Stimulated activated CD8-positive, alpha-beta memory T cell treated with anti-CD3 and anti-CD28 coated beads, Interleukin-2, amount 100 ng/mL, for 1 hour (primary cell): ENCODE data around the gene ACCS.

ENCODE experiments used
- DNase-seq, 2 donors: peaks; one replicate each; pipeline ENCODE4 v3.0.0-alpha.2; 2020; ENCODE audit warnings: low read depth in 2 of 2

The ACCS gene

DNA sequence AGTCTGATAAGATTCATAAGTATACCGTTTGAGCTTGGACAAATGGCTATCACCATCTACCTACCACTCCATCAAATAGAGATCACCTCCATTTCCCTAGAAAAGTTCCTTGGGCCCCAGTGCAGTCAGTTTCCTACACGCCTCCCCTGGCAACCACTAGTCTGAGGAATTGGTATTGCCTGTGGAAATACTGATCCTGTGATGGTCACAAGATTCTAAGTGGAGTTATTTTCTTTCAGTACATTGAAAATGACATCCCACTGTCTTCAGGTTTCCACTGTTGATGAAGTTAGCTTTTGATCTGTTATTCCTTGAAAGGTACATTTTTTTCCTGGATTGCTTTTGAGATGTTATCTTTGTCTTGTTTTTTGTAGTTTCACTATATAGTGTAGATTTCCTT lies 22.9 kb upstream of the ACCS start:
- DNase-seq, result no peak

DNA sequence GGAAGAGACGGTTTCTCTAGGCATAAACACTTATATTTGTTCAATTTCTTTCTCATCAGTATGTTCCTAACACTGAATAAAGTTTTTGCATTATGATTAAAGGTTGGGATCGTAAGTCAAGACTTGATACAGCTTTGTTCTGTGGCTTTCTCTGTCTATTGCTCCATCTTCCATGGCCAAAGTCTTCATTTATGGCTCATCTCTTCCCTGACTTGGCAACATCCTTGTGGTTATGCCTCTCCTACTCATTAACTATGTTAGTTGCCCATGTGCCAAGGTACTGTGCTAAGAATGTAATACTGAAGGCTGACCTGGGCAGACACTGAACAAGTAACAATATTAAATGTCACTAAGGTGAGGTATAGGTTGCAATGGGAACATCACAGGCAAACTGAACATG lies 19.9 kb upstream of the ACCS start:
- DNase-seq, result no peak

DNA sequence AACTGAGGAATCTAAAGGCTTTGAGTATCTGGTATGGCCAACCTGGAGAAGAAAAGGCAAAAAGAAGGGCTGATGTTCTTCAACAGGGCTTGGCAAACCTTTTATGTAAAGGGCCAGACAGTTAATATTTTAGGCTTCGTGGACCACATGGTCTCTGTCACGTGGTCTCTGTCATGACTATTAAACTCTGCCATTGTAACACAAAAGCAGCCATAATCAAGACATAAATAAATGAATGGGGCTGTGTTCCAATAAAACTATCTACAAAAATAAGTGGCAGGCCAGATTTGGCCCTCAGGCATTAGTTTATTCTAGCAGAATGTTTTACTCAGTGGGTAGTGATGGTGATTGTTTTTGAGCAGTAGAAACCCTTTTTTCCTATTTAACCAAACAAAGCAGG lies 18.8 kb upstream of the ACCS start:
- no peak for DNase-seq

DNA sequence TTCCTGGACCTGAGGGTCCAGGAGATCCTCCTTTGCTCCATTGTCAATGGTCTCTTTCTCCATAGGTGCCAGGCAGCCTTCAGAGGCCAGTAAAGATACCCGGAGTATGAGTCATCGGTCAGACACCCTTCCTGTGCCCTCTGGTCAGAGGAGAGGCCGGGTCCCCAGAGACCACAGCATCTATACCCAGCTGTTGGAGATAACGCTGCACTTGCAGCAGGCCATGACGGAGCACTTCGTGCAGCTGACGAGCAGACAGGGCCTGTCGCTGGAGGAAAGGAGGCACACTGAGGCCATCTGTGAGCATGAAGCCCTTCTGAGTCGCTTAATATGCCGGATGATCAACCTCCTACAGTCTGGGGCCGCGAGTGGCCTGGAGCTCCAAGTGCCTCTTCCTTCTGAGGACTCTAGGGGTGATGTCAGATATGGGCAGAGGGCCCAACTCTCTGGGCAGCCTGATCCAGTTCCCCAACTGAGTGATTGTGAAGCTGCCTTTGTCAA lies 18.1 kb upstream of the ACCS start, which contains the start of gene ACCSL:
ACCSL (plus strand) TSS at position 51 of the 501 bp plus-strand sequence; CDS start at position 107, 56 bp downstream.
- no peak for DNase-seq

DNA sequence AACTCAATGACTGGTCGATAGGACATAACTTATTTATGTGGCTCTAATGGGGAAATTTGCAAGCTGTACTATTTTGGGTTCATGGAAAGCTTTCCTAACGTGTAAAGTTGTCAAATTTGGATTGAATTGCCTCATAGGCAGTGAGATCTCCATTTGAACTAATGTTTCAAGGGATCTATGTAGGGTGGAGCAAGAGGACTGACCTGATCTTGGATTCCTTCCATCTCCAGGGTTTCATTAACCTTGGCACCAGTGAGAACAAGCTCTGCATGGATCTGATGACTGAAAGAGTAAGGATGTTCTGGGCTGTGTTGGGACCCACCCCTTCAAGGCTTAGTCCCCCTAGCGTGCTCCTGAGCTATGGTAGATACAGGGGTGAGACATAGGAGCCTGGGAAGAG lies 16.2 kb upstream of the ACCS start:
- no peak for DNase-seq

DNA sequence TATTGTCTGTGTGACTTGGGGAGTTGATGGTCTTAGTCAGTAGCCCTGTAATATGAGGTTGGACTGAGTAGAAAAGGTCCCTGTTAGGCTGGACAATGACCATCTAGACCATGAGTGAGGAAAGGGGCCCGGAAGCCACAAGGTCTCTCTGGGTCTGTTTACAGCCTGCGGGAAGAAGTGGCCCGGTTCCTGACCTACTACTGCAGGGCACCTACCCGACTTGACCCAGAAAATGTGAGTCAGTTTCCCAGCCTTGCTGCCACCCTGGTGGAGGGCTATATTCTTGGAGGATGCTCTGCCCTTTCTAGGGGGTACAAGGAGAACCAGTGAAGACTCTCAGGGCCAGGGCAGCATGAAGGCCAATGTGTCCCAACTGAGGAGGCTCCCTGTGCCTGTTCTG lies 14.9 kb upstream of the ACCS start:
- no peak for DNase-seq

DNA sequence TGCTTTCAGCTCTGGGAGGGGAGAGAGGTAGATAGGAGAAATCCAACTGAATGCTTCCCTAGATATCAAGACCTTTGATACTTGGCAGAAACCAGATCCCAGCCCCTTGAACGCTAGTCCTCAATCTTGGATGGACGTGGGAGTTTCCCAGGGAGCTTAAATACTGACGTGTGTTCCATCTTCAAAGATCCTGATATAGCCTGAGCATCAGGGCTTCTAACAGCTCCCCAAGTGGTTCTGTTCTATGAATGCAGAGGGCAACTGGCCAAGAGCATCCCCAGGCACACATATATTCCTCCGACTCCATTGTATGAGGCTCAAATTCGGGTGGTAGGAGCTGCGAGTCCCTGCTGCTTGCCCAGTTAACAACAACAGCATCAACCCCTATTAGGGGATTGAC lies 8.7 kb upstream of the ACCS start:
- DNase-seq, result no peak

DNA sequence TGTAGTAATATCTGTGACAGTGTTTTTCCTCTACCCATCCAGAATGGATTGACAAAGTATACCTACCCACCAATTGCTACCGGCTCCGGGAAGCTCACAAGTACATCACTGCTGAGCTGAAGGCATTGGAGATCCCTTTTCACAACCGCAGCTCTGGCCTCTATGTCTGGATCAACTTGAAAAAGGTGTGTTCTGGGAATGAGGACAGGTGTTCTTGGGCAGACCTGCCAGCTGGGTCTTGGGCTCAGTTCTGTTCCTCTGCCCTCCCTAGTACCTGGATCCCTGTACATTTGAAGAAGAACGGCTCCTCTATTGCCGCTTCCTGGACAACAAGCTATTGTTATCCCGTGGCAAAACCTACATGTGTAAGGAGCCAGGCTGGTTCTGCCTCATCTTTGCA lies 7.8 kb upstream of the ACCS start:
- DNase-seq, result no peak

DNA sequence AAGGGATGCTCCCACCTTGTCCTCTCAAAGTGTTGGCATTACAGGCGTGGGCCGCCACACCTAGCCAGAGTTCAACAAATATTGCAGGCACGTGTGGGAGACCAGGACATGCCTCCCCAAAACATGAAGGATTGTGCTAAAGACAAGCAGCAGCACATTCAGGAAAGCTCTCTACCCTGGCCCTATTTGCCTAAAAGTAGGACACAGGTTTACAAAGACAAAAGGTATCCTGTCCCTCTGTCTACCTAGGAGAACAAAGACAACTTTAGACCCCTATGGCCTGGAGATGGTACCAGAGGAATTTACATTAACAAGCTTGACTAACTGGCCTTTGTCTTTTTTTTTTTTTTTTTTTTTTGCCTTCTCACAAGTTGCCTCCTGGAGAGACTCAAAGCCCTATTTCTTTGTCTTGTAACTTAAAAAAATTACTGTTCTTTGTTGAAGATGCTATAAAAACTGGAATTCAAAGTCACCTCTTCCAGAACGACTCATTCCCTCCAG lies 859 bp upstream of the ACCS start:
- no peak for DNase-seq

DNA sequence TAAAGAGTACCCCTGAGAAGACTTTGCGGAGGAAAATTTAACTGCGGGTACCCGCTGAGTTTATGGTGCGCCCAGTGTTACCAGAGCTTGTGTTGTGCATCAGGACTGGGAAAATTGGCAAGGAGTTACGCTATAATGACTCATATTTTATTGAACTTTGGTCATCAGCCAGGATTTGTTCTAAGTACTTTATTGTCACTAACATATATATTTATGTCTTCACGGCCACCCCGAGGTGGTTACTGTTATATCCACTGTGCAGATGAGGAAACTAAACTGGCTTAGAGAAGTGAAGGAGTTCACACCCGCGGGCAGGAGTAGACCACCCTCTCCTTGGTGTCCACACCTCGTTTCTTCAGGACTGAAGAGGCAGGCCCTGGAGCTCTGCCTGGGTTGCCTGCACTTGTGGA lies 667 bp downstream of the ACCS start:
- no peak for DNase-seq

DNA sequence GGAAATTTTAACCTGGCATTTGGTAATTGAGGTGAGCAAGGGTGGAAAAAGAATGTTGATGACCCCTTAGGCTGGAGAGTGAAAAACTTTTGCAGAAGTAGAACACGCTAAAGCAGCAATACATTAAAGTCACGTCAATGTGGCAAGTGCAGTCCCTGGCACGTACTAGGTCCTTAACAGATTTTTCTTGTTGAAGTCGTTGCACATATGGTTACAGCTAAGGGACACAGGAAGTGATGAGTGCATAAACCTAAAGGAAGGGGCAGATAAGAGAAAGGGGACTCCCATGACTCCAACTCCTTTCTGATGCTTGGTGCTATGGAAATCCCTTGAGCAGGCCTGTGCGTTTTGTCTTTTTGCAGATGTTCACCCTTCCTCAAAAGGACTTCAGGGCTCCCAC lies 1.2 kb downstream of the ACCS start:
- DNase-seq, result no peak

DNA sequence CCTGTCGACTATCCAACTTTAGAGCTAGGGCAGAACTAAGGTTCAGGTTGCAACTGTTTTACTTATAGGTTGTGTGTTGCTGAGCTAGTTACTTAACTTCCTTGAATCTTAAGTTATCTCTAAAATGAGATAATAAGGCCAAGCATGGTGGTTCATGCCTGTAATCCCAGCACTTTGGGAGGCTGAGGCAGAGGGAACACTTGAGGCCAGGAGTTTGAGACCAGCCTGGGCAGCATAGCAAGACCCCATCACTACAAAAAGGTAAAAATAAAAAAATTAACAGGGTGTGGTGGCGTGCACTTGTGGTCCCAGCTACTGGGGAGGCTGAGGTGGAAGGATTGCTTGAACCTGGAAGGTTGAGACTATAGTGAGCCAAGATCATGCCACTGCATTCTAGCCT lies 2.1 kb downstream of the ACCS start:
- no peak for DNase-seq

DNA sequence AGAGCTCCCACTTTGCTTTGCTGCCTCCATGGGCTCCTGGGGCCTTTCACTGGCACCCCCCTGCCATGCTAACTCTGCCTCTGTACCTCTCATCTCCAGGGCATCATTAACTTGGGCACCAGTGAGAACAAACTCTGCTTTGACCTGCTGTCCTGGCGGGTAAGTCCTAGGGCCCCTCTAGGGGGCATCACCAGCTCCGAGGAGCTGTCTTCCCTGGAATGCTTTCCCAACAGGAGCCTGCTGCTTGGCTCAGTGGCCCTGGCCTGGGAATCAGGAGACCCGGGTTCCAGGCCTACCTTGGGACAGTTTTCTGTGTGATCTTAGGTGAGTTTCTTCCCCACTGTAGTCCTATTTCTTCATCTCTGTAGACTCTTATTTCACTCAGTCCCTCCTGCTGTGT lies 5.1 kb downstream of the ACCS start:
- no peak for DNase-seq

DNA sequence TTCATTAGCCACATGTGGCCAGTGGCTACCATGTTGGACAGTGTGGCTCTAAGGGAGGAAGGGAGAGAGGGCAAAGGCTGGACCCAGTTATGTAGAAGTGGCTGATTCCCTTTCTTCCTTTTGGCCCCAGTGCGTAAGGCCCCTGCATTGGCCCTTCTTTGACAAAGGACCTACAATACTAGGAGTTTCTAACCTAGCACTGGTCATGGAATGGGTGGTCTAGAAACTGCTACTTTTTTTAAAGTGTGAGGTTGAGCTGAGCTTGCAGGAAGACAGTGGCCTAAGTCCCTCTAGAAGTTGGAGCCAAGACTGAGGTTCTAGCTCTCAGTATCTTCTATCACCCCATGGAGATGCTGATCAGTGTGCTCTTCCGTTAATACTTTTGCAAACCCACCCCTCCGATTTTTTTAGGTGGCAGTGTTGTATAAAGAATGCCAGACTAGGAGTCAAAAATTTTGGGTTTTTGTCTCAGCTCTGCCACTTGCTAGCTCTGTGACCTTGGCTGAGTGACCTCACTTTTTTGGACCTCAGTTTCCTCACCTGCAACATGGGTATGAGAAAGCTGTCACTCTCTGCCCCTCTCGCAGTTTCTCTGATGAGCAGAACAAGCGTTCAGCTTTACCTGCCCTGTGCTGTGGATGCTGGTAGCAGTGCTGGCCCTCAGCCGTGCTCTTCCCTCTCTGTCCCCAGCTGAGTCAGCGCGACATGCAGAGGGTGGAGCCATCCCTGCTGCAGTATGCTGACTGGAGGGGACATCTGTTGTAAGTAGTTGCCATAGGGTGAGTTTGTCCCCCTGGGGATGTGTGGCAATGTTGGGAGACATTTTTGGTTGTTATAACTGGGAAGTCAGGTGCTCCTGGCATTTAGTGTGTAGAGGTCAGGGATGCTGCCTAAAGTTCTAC lies 6.9 kb downstream of the ACCS start:
- no peak for DNase-seq

DNA sequence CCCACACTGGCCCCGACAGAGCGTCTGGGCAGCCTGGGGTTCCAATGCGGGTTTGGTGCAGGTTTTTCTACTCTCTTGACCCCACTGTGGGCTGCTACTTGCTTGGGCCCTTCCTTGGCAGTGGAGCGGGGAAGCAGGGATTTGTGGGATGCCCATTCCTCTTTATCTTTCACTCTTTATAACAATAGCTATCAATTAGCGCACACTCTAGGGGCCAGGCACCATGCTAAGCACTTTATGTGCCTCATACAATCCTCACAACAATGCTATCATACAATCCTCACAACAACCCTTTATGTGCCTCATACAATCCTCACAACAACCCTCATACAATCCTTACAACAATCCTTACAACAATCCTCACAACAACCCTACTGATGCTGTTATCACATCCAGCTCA lies 12.7 kb downstream of the ACCS start:
- no peak for DNase-seq

DNA sequence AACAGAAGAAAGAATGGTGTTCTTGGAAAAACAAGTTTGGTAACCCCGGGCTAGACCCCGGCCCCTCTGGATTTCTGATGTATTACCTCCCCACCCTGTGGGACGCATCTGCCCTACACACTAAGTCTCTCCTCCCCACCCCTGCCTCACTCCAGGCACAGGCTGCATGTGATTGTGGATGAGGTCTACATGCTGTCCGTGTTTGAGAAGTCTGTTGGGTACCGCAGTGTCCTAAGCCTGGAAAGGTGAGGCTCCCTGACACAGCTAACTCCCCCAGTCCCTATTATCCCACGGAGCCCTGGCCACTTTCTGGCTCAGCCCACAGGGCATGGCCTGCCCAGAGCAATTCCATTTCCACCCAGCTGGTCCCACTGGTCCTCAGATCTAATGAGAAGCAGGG lies 13.3 kb downstream of the ACCS start:
- DNase-seq, result no peak

DNA sequence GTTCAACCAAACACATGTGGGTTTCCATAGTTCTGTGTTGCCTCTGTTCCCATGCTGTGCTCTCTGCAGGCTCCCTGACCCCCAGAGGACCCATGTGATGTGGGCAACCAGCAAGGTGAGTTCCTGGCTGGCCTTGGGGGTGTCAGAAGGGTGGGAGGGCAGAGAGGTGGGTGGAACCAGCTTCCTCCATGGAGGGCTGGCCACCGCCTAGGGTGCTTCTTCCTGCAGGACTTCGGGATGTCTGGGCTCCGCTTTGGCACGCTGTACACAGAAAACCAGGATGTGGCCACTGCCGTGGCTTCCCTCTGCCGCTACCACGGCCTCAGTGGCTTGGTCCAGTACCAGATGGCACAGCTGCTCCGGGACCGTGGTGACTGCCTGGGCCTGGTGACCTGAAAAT lies 14.9 kb downstream of the ACCS start:
- DNase-seq, result no peak

DNA sequence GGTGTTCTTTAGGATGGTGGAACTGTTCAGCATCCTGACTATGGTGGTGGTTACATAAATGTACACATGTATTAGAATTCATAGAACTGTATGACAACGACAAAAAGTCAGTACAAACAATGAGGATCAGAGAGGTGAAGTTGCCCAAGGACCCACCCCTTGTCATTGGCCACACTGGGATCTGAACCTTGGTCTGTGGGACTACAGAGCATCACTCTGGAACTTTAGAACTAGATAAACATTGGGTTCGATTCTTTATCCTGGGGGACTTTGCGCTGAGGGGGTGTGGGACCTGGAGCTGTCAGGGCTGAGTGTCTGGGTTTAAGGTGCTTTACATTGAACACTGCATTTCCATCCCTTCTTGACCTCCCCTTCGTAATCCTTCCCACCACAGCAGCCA lies 16.6 kb downstream of the ACCS start:
- no peak for DNase-seq

DNA sequence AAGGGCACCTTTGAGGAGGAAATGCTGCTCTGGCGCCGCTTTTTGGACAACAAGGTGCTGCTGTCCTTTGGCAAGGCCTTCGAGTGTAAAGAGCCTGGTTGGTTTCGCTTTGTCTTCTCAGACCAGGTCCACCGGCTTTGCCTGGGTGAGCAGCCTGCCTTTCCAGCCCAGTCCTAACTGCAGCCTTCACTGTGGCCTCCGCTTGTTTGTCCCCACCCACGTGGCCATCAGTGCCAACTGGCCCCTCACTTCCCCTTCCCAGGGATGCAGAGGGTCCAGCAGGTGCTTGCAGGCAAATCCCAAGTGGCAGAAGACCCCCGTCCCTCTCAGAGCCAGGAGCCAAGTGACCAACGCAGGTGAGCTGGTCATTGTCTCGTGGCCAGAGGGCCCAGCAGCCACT lies 17.4 kb downstream of the ACCS start:
- DNase-seq, result no peak

DNA sequence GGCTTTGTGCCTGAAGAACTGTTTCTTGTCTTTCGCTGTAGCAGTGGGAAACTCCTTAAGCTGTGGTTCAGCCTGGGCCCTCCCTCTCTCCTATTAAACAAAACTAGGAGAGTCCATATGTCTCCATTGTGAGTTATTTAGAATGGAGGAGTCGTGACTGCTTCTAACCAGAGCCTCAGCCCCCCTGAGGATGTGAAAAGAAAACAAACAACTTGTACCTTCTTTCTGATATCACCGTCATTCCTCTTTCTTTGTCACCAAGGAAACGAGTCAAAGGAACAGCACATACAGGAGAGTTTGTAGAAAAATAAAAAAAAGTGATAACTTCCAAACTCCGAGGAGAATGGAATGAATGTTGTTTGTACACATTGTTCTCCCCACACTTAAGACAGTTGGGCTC lies 17.8 kb downstream of the ACCS start:
- no peak for DNase-seq

DNA sequence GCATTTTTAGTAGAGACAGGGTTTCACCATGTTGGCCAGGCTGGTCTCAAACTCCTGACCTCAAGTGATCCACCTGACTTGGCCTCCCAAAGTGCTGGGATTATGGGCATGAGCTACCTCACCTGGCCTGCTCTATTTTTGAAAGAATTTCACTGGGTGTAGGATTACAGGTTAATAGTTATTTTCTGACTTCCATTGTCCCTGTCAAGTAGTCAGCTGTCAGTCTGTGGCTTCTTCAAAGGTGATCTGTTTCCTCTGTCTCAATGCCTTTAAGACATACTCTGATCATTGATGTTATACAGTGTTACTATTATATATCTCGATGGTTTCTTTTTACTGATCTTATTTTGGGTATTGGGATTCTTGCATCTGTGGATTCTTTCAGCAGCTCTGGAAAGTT lies 19.3 kb downstream of the ACCS start:
- no peak for DNase-seq

DNA sequence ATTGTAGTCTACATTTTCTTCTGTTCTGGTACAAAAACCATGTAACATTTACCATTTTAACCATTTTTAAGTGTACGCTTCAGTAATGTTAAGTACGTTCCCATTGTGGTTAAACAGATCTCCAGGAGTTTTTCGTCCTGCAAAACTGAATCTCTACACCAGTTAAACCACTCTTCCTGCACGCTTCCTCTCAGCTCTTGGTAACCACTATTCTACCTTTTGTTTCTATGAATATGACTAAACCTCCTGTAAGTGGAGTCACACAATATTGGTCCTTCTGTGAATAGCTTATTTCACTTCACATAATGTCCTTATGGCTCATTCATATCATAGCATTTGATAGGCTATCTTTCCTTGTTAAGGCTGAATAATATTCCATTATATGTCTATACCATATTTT lies 22.3 kb downstream of the ACCS start:
- DNase-seq, result no peak

DNA sequence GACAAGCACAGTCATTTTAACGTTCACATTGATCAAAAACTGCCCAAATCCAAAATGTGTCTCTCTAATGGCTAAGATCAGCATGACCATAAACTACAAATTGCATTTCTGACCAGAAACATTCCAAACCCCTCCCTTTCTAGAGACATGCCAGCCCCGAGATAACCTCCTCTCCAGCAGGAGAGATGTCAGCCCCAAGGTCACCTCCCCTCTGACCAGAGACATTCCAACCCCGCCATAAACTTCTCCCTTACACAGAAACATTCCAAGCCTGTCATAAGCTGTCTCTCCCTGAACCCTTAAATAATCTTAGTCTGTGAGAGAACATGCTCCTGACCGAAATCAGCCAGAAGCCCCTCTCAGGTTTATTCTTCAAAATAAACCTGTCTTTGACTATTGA lies 22.8 kb downstream of the ACCS start:
- no peak for DNase-seq

DNA sequence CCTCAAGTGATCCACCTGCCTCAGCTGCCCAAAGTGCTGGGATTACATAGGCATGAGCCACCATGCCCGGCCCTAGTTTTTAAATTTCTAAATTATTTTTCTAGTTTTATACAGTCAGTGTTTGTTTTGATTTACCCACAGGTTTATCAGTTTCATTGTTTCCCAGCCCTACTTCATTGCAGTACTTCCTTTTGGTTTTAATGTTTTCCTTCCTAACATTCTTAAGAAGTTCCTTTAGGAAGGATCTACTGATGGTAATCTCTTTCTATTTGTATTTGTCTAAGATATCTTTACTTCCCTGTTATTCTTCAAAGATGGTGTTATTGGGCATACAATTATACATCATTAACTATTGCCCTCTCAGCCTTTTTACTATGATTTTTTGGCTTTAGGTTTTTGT lies 24.5 kb downstream of the ACCS start:
- DNase-seq, result no peak
